Activated CD4-positive, alpha-beta T cell treated with anti-CD3 and anti-CD28 coated beads, Interleukin-2, amount 10 ng/mL, durations not matched to agents 24 days and 14 days (primary cell): ENCODE data around the gene CUX1. TPM values are rescaled to one million over a fixed set of nuclear protein-coding genes. Genes with fewer than 3 reads are reported as not detected.
A peak's percentile ranks its signal among the peaks of the same experiment; 100 is the strongest.

ENCODE experiments used
- DNase-seq: peaks from one replicate; pipeline ENCODE4 v3.0.0; 2022
- H3K27ac Mint-ChIP-seq: one replicate; pipeline ENCODE4 v1.8.0; 2022; ENCODE audit warnings: mild to moderate bottlenecking, mixed read lengths
- H3K27me3 Mint-ChIP-seq: one replicate; pipeline ENCODE4 v1.8.0; 2022; ENCODE audit warnings: mixed read lengths
- H3K36me3 Mint-ChIP-seq: one replicate; pipeline ENCODE4 v1.8.0; 2022; ENCODE audit warnings: low read depth, mild to moderate bottlenecking, mixed read lengths
- H3K4me1 Mint-ChIP-seq: one replicate; pipeline ENCODE4 v1.8.0; 2021; ENCODE audit warnings: mixed read lengths
- H3K4me3 Mint-ChIP-seq: one replicate; pipeline ENCODE4 v1.8.0; 2022; ENCODE audit warnings: mild to moderate bottlenecking, moderate library complexity, mixed read lengths
- H3K9me3 Mint-ChIP-seq: one replicate; pipeline ENCODE4 v1.8.0; 2021; ENCODE audit warnings: mixed read lengths
- intact Hi-C: fragments of 100-400 bp; cut with micrococcal nuclease; formaldehyde crosslinking; loops from one replicate; pipeline ENCODE4 v1.15.1; 2023
- total RNA-seq: library from RNA; stranded (reverse); gene quantifications from 2 replicates; pipeline ENCODE4 v1.2.3, GENCODE V29; 2022

The CUX1 gene
- total RNA-seq, 1 donor from 2014 or later = 31.5 TPM

GRCh38 chr7:101989101-101989500, 171.7 kb downstream of the CUX1 start:
- H3K27me3 Mint-ChIP-seq = no peaks in the 10 kb centered on the region
- H3K27ac Mint-ChIP-seq = no peak overlapping the region
- DNase-seq = no peak
- H3K9me3 Mint-ChIP-seq = no peaks in the 10 kb centered on the region
- H3K4me3 Mint-ChIP-seq = no peak overlapping the region
- intact Hi-C loops = no loop called here
- no peaks in the 10 kb centered on the region for H3K36me3 Mint-ChIP-seq
- peaks cover 10% of the 10 kb centered on the region for H3K4me1 Mint-ChIP-seq

GRCh38 chr7:101990811-101991418, 173.5 kb downstream of the CUX1 start:
- intact Hi-C loops = no loop called here
- no peak overlapping the region for H3K27ac Mint-ChIP-seq
- no peaks in the 10 kb centered on the region for H3K36me3 Mint-ChIP-seq
- no peaks in the 10 kb centered on the region for H3K27me3 Mint-ChIP-seq
- H3K4me3 Mint-ChIP-seq = peak overlapping the region; percentile 51
- H3K9me3 Mint-ChIP-seq = no peaks in the 10 kb centered on the region
- H3K4me1 Mint-ChIP-seq = peaks cover 10% of the 10 kb centered on the region
- DNase-seq = peak; percentile 56

DNA sequence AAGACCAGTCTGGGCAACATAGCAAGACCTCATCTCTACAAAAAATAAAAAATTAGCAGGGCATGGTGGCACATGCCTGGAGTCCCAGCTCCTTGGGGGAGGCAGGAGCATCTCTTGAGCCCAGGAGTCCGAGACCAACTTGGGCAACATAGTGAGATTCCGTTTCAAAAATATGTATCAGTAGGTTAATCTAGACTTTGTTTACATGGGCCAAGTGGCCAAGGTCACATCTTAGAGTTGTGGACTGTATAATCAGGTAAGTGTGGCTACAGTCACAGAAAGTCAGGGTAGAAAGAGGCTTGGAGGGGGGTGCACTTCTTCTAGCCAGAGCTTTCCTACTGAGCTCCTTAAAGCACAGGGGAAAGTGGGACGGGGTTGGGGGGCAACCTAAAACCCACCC, 174.4 kb downstream of the CUX1 start:
- Mint-ChIP-seq H3K4me3 (no peak overlapping the region), H3K27me3 (no peaks in the 10 kb centered on the region), H3K27ac (no peak overlapping the region), H3K4me1 (peaks cover 10% of the 10 kb centered on the region), H3K36me3 (no peaks in the 10 kb centered on the region), H3K9me3 (no peaks in the 10 kb centered on the region)
- intact Hi-C loops = no loop called here
- no peak for DNase-seq

GRCh38 chr7:101993311-101993710, 175.9 kb downstream of the CUX1 start:
- no peaks in the 10 kb centered on the region for H3K9me3 Mint-ChIP-seq
- no peak overlapping the region for H3K27ac Mint-ChIP-seq
- no peak overlapping the region for H3K4me3 Mint-ChIP-seq
- no peak for DNase-seq
- no peaks in the 10 kb centered on the region for H3K36me3 Mint-ChIP-seq
- H3K4me1 Mint-ChIP-seq = peaks cover 9% of the 10 kb centered on the region
- intact Hi-C loops = no loop called here
- H3K27me3 Mint-ChIP-seq = no peaks in the 10 kb centered on the region

DNA sequence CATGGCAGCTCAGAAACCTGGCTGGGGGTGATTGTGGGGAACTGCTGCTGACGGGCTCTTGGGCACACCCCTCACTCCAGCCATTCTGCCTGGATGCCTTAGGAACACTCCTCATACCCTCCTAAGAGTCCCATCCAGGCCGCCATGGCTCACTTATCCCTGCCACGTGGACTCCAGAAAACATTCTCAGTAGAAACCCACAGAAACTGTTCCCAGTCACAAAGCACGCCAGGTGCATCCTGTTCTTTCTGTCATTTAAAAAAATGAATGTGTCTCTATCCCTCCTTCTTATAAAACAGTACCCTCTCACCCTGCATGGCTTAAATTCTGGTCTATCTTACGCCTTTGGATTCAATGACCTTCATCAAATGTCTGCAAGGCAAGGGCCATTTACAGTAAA, 177.7 kb downstream of the CUX1 start:
- Mint-ChIP-seq H3K27ac (no peak overlapping the region), H3K4me3 (no peak overlapping the region), H3K4me1 (peaks cover 5% of the 10 kb centered on the region), H3K36me3 (no peaks in the 10 kb centered on the region), H3K9me3 (no peaks in the 10 kb centered on the region), H3K27me3 (no peaks in the 10 kb centered on the region)
- DNase-seq = no peak
- intact Hi-C loops = no loop called here

- H3K27ac Mint-ChIP-seq = no peak overlapping the region
- no peaks in the 10 kb centered on the region for H3K4me1 Mint-ChIP-seq
- no peak for DNase-seq
- H3K27me3 Mint-ChIP-seq = no peaks in the 10 kb centered on the region
- H3K36me3 Mint-ChIP-seq = no peaks in the 10 kb centered on the region
- intact Hi-C loops = no loop called here
- H3K4me3 Mint-ChIP-seq = no peak overlapping the region
- H3K9me3 Mint-ChIP-seq = no peaks in the 10 kb centered on the region
Observed at GRCh38 chr7:101996131-101996691, 178.8 kb downstream of the CUX1 start.

GRCh38 chr7:101996876-101997275, 179.4 kb downstream of the CUX1 start:
- intact Hi-C loops = no loop called here
- Mint-ChIP-seq H3K36me3 (no peaks in the 10 kb centered on the region), H3K27ac (no peak overlapping the region), H3K27me3 (no peaks in the 10 kb centered on the region), H3K9me3 (no peaks in the 10 kb centered on the region), H3K4me1 (no peaks in the 10 kb centered on the region), H3K4me3 (no peak overlapping the region)
- no peak for DNase-seq

- intact Hi-C loops = no loop called here
- Mint-ChIP-seq H3K36me3 (no peaks in the 10 kb centered on the region), H3K4me3 (no peak overlapping the region), H3K27ac (no peak overlapping the region), H3K4me1 (no peaks in the 10 kb centered on the region), H3K27me3 (no peaks in the 10 kb centered on the region), H3K9me3 (no peaks in the 10 kb centered on the region)
- no peak for DNase-seq
Observed at GRCh38 chr7:101998029-101998905, 180.8 kb downstream of the CUX1 start.

DNA sequence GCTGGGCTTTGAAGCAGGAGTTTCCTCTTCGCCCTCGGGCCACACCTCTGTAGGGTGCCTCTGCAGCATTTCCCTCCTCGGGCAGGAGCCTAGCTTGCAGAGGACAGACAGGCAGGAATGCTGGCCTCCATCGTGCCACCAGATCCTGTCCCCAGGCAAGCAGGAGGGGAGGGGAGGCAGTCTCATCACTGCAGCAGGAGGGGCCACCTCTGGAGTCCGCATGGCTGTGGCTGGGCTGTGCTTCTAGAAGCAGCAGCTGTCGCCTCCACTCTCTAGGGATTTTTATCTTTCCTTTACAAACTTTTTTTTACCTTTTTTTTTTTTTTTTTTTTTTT, 181.4 kb downstream of the CUX1 start:
- Mint-ChIP-seq H3K27ac (no peak overlapping the region), H3K36me3 (no peaks in the 10 kb centered on the region), H3K9me3 (no peaks in the 10 kb centered on the region), H3K4me3 (no peak overlapping the region), H3K4me1 (no peaks in the 10 kb centered on the region), H3K27me3 (no peaks in the 10 kb centered on the region)
- intact Hi-C loops = no loop called here
- no peak for DNase-seq

GRCh38 chr7:101999393-101999792, 182.0 kb downstream of the CUX1 start:
- H3K4me3 Mint-ChIP-seq = no peak overlapping the region

DNA sequence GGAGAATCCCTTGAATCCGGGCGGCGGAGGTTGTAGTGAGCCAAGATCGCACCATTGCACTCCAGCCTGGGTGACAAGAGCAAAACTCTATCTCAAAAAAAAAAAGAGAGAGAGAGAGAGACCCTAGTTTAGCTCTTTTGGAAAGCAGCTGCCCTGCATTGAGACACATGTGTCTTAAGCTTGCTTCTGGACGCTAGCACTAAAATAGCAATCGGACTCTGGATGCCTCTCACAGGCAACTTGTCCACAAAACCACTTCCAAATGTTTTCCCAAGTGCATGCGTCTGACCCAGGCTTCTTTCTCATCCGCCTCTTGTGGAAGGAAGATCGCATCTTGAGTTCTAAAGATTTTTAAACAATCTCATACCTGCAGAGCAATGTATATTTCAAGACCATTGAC, 182.7 kb downstream of the CUX1 start:
- DNase-seq = no peak
- H3K27me3 Mint-ChIP-seq = no peaks in the 10 kb centered on the region
- H3K4me3 Mint-ChIP-seq = no peak overlapping the region
- H3K9me3 Mint-ChIP-seq = no peaks in the 10 kb centered on the region
- no peaks in the 10 kb centered on the region for H3K4me1 Mint-ChIP-seq
- intact Hi-C loops = no loop called here
- H3K27ac Mint-ChIP-seq = no peak overlapping the region
- H3K36me3 Mint-ChIP-seq = no peaks in the 10 kb centered on the region

More at GRCh38 chr7:101999393-101999792, 182.0 kb downstream of the CUX1 start:
- H3K9me3 Mint-ChIP-seq = no peaks in the 10 kb centered on the region
- intact Hi-C loops = no loop called here
- H3K27me3 Mint-ChIP-seq = no peaks in the 10 kb centered on the region
- H3K4me1 Mint-ChIP-seq = no peaks in the 10 kb centered on the region
- H3K36me3 Mint-ChIP-seq = no peaks in the 10 kb centered on the region
- no peak overlapping the region for H3K27ac Mint-ChIP-seq
- DNase-seq = no peak

DNA sequence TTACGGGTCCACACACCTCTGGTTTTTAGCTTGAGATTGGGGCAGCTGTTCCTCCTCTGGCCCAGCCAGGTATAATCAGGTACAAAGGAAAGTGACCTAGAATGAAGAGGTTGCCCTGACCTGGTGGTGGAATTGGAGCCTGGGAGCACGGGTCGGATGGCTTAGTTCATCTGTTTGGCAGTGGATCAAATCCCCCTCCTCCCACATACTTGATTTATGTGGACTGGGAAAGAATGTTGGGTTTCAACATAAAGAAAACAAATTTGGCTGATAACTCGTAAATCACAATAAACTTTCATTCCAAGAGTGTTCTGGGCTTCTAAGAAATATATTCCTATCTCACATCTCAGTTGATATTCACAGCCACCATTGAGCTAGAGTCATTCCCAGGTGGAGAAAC, 186.8 kb downstream of the CUX1 start:
- Mint-ChIP-seq H3K4me1 (no peaks in the 10 kb centered on the region), H3K9me3 (no peaks in the 10 kb centered on the region), H3K4me3 (no peak overlapping the region), H3K27ac (no peak overlapping the region), H3K36me3 (no peaks in the 10 kb centered on the region), H3K27me3 (no peaks in the 10 kb centered on the region)
- intact Hi-C loops = no loop called here
- no peak for DNase-seq

- intact Hi-C loops = no loop called here
- no peaks in the 10 kb centered on the region for H3K27me3 Mint-ChIP-seq
- no peaks in the 10 kb centered on the region for H3K9me3 Mint-ChIP-seq
- H3K4me1 Mint-ChIP-seq = no peaks in the 10 kb centered on the region
- H3K4me3 Mint-ChIP-seq = no peak overlapping the region
- DNase-seq = no peak
- H3K36me3 Mint-ChIP-seq = no peaks in the 10 kb centered on the region
- H3K27ac Mint-ChIP-seq = no peak overlapping the region
Observed at GRCh38 chr7:102004848-102005247, 187.4 kb downstream of the CUX1 start.

DNA sequence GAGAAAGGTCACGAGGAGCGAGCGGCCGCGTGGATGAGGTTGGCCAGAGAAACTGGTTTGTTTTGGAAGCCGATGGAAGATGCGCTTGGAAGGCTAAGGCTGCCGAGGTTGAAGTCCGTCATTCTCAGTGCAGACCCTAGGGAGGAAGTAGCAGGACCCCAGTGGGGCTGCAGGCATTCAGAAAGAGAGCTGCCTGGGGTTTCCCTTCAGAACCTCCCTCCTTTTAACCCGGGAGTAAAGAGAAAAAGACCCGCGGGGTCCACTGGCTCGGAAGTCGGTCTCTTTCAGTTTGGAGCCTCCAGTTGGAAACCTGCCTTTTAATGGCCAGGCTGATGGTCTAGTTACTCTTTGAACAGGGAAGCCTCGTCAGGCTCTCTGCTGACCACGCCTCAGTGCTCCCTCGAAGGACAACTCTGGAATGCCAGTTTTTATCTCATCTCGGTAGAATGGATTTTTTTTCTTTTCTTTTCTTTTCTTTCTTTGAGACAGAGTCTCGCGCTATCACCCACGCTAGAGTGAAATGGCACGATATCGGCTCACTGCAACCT, 188.6 kb downstream of the CUX1 start:
- H3K36me3 Mint-ChIP-seq = no peaks in the 10 kb centered on the region
- no peak overlapping the region for H3K27ac Mint-ChIP-seq
- no peaks in the 10 kb centered on the region for H3K9me3 Mint-ChIP-seq
- H3K4me3 Mint-ChIP-seq = no peak overlapping the region
- no peaks in the 10 kb centered on the region for H3K27me3 Mint-ChIP-seq
- DNase-seq = no peak
- intact Hi-C loops = no loop called here
- no peaks in the 10 kb centered on the region for H3K4me1 Mint-ChIP-seq
